ENCODE results near the gene TRIM27. TPM values are rescaled to one million over a fixed set of nuclear protein-coding genes. Genes with fewer than 3 reads are reported as not detected.

Gene TRIM27
- total and polyA plus RNA-seq, 10 of the 15 experiments (the other 5 are each of a cell fraction or from before 2014, with no cell fraction given): 18.5 to 74.7 (median 58.0) TPM

- TF ChIP-seq ZBTB40 (IDR thresholded peaks at IDR 0.05; ENCODE audit: borderline replicate concordance) (peak; percentile 68; the same call in 1 of the 2 replicates), CEBPZ (IDR thresholded peaks at IDR 0.05; ENCODE audit: low read depth, low read length) (no peak), MYC (IDR thresholded peaks at IDR 0.05; ENCODE audit: insufficient read depth, insufficient read length, insufficient replicate concordance, low read length, severe bottlenecking) (no peak), SRF (IDR thresholded peaks at IDR 0.05; ENCODE audit: low read depth in 2 of 2, low read length in 2 of 2) (no peak), HCFC1 (IDR thresholded peaks at IDR 0.05; ENCODE audit: low read length) (no peak), CREB1 (IDR thresholded peaks at IDR 0.05; ENCODE audit: low read depth) (peak; percentile 72), CTCF (IDR thresholded peaks at IDR 0.05 in 2 of 3, conservative IDR thresholded peaks at IDR 0.05 in 1 of 3; ENCODE audit: control insufficient read depth in 2 of 3, extremely low read depth in 1 of 3, insufficient read depth in 1 of 3, low read depth in 3 of 3, low read length in 3 of 3) (no peak), RCOR1 (conservative IDR thresholded peaks at IDR 0.05; ENCODE audit: low read depth, low read length) (0 out of 2 replicates have a peak, but pooled peaks have one; percentile 79), BACH1 (IDR thresholded peaks at IDR 0.05; ENCODE audit: borderline replicate concordance) (no peak), EGR1 (IDR thresholded peaks at IDR 0.05; ENCODE audit: borderline replicate concordance in 1 of 2, low read depth in 2 of 2, low read length in 2 of 2) (no peak), CBX3 (IDR thresholded peaks at IDR 0.05; ENCODE audit: borderline replicate concordance, low read depth) (no peak), BCL3 (IDR thresholded peaks at IDR 0.05; ENCODE audit: borderline replicate concordance, insufficient read depth, low read depth, low read length, poor library complexity, severe bottlenecking) (no peak), FOXK2 (IDR thresholded peaks at IDR 0.05) (peak; percentile 37; the same call in 1 of the 2 replicates), ETV6 (conservative IDR thresholded peaks at IDR 0.05 in 1 of 2, IDR thresholded peaks at IDR 0.05 in 1 of 2; ENCODE audit: borderline replicate concordance in 1 of 2, low read depth in 1 of 2) (no peak), RB1 (IDR thresholded peaks at IDR 0.05; ENCODE audit: borderline replicate concordance) (no peak; the same call in 1 of the 2 replicates), GATAD2B (conservative IDR thresholded peaks at IDR 0.05; ENCODE audit: low read depth) (no peak), IKZF1 (conservative IDR thresholded peaks at IDR 0.05) (no peak), MEF2A (IDR thresholded peaks at IDR 0.05; ENCODE audit: insufficient read depth, low read depth, low read length) (0 out of 2 replicates have a peak, but pooled peaks have one; percentile 29), STAT1 (conservative IDR thresholded peaks at IDR 0.05) (no peak)
Observed at GRCh38 chr6:28944412-28944865, 20.7 kb upstream of the TRIM27 start (continued).
